SW 1271 (cell line): ENCODE results near the gene EXTL2.
A peak's percentile ranks its signal among the peaks of the same experiment; 100 is the strongest.
"Not testable (repeated sequence)": the region's sequence is repeated elsewhere in the genome, so short reads cannot be mapped to it uniquely, and the experiment has no call there.

Source experiments
- DNase-seq, 2 experiments: peaks; one replicate each; lab custom pipeline; 2025; lab: John Stamatoyannopoulos, UW

EXTL2 gene

GRCh38 chr1:100894603-100895539 lies at the start of gene EXTL2:
EXTL2 (minus strand) TSS chr1:100894842; CDS start chr1:100888757, 6,085 bp downstream.
- DNase-seq = peak; percentile 69 to 88

GRCh38 chr1:100943533-100943932 lies 48.9 kb upstream of the EXTL2 start:
- no peak for DNase-seq

GRCh38 chr1:100942304-100943046 lies 47.8 kb upstream of the EXTL2 start:
- DNase-seq = no peak

- DNase-seq = no peak
Measured at GRCh38 chr1:100941580-100942216, 47.1 kb upstream of the EXTL2 start.

- no peak for DNase-seq
Measured at GRCh38 chr1:100941098-100941527, 46.5 kb upstream of the EXTL2 start.

GRCh38 chr1:100936194-100936967 lies 41.7 kb upstream of the EXTL2 start:
- no peak for DNase-seq

GRCh38 chr1:100933555-100933954 lies 38.9 kb upstream of the EXTL2 start:
- not testable (repeated sequence) for DNase-seq

- no peak for DNase-seq
Measured at GRCh38 chr1:100931716-100932115, 37.1 kb upstream of the EXTL2 start.

- DNase-seq = no peak
Measured at GRCh38 chr1:100930494-100930893, 35.9 kb upstream of the EXTL2 start.

GRCh38 chr1:100928128-100928527 lies 33.5 kb upstream of the EXTL2 start:
- no peak for DNase-seq

- DNase-seq = no peak
Measured at GRCh38 chr1:100927276-100927675, 32.6 kb upstream of the EXTL2 start.

- no peak for DNase-seq
Measured at GRCh38 chr1:100926240-100926639, 31.6 kb upstream of the EXTL2 start.

GRCh38 chr1:100924991-100925390 lies 30.3 kb upstream of the EXTL2 start:
- DNase-seq = no peak

- no peak for DNase-seq
Measured at GRCh38 chr1:100924212-100924611, 29.6 kb upstream of the EXTL2 start.

GRCh38 chr1:100921110-100921706 lies 26.6 kb upstream of the EXTL2 start:
- DNase-seq = peak in 1 of 2 experiments; percentile 35

GRCh38 chr1:100912019-100912418 lies 17.4 kb upstream of the EXTL2 start:
- no peak for DNase-seq

GRCh38 chr1:100909018-100909417 lies 14.4 kb upstream of the EXTL2 start:
- DNase-seq = no peak

- no peak for DNase-seq
Measured at GRCh38 chr1:100907887-100908286, 13.2 kb upstream of the EXTL2 start.

- DNase-seq = no peak
Measured at GRCh38 chr1:100905181-100905580, 10.5 kb upstream of the EXTL2 start.

- no peak for DNase-seq
Measured at GRCh38 chr1:100904528-100904927, 9.9 kb upstream of the EXTL2 start.

GRCh38 chr1:100903777-100904176 lies 9.1 kb upstream of the EXTL2 start:
- DNase-seq = no peak
